ENCODE results near the gene TXLNG. TPM values are rescaled to one million over a fixed set of nuclear protein-coding genes. Genes with fewer than 3 reads are reported as not detected.
"Not testable (repeated sequence)": the region's sequence is repeated elsewhere in the genome, so short reads cannot be mapped to it uniquely, and the experiment has no call there.

The TXLNG gene
- total RNA-seq, 2 experiments from 2014 or later, result 17.3 to 18.8 TPM

GRCh38 chrX:16783452-16783851 is 2.8 kb upstream of the TXLNG start:
- ATAC-seq, result no peak
- Mint-ChIP-seq H3K9me3 (no peaks in the 10 kb centered on the region), H3K4me3 (no peak overlapping the region), H3K27me3 (no peaks in the 10 kb centered on the region), H3K36me3 (ENCODE audit: low read depth) (peaks cover 6% of the 10 kb centered on the region), H3K4me1 (ENCODE audit: low read depth) (peaks cover 7% of the 10 kb centered on the region), H3K27ac (no peak overlapping the region)
- DNase-seq, result no peak
- intact Hi-C loops (cut with micrococcal nuclease), result loop anchor here (10.0 kb wide), 1 partner anchor 69 kb away; the partner anchor contains the start of genes CTPS2 and SYAP1
- no peak for TF ChIP-seq CTCF (IDR thresholded peaks at IDR 0.05)
- POLR2A ChIA-PET, result no interaction called here
- CTCF ChIA-PET, result no interaction called here

GRCh38 chrX:16784440-16784839 is 1.8 kb upstream of the TXLNG start:
- intact Hi-C loops (cut with micrococcal nuclease), result loop anchor here (10.0 kb wide), 1 partner anchor 70 kb away; the partner anchor contains the start of genes CTPS2 and SYAP1
- H3K4me3 Mint-ChIP-seq; H3K27ac Mint-ChIP-seq; H3K27me3 Mint-ChIP-seq; H3K36me3 Mint-ChIP-seq (ENCODE audit: low read depth); CTCF ChIA-PET; H3K4me1 Mint-ChIP-seq (ENCODE audit: low read depth); POLR2A ChIA-PET; DNase-seq; H3K9me3 Mint-ChIP-seq; ATAC-seq: not testable (repeated sequence)

GRCh38 chrX:16785247-16786138 is 773 bp upstream of the TXLNG start:
- Mint-ChIP-seq H3K4me3 (peak overlapping the region; percentile 97), H3K27ac (peak overlapping the region; percentile 86), H3K4me1 (ENCODE audit: low read depth) (peaks cover 9% of the 10 kb centered on the region), H3K9me3 (no peaks in the 10 kb centered on the region), H3K36me3 (ENCODE audit: low read depth) (peaks cover 6% of the 10 kb centered on the region), H3K27me3 (no peaks in the 10 kb centered on the region)
- TF ChIP-seq CTCF (IDR thresholded peaks at IDR 0.05), result no peak
- CTCF ChIA-PET, result no interaction called here
- ATAC-seq (no peak), DNase-seq (peak; percentile 16)
- POLR2A ChIA-PET, result interaction anchor here (0.6 kb wide), 1 partner anchor 172 kb away, joined by 3 read pairs; no protein-coding TSS in a partner anchor
- intact Hi-C loops (cut with micrococcal nuclease), result loop anchor here (10.0 kb wide), 1 partner anchor 71 kb away; the partner anchor contains the start of genes CTPS2 and SYAP1

GRCh38 chrX:16786791-16787735 is 797 bp downstream of the TXLNG start:
- peak overlapping the region; percentile 86 for H3K27ac Mint-ChIP-seq

More at GRCh38 chrX:16786791-16787735, 797 bp downstream of the TXLNG start:
- CTCF ChIA-PET, result no interaction called here
- ATAC-seq (peak; percentile 21), DNase-seq (peak; percentile 51)
- H3K36me3 Mint-ChIP-seq (ENCODE audit: low read depth), result peaks cover 11% of the 10 kb centered on the region
- peak overlapping the region; percentile 97 for H3K4me3 Mint-ChIP-seq
- POLR2A ChIA-PET, result interaction anchor here (1.3 to 1.5 kb wide), 3 partner anchors 10 to 15 kb away, joined by 4 to 8 read pairs (median 4); no protein-coding TSS in a partner anchor
- H3K4me1 Mint-ChIP-seq (ENCODE audit: low read depth), result peaks cover 9% of the 10 kb centered on the region
- TF ChIP-seq CTCF (IDR thresholded peaks at IDR 0.05), result no peak
- H3K27me3 Mint-ChIP-seq, result no peaks in the 10 kb centered on the region
- no peaks in the 10 kb centered on the region for H3K9me3 Mint-ChIP-seq
- intact Hi-C loops (cut with micrococcal nuclease), result loop anchor here (10.0 kb wide), 1 partner anchor 72 kb away; the partner anchor contains the start of genes CTPS2 and SYAP1
